Measurements from ENCODE around the gene UBR2.
A peak's percentile ranks its signal among the peaks of the same experiment; 100 is the strongest.
"Not testable (repeated sequence)": the region's sequence is repeated elsewhere in the genome, so short reads cannot be mapped to it uniquely, and the experiment has no call there.

The UBR2 gene

GRCh38 chr6:42618105-42618504, 54.3 kb downstream of the UBR2 start:
- DNase-seq (ENCODE audit: low read depth), result no peak

- DNase-seq (ENCODE audit: low read depth), result no peak
Observed at GRCh38 chr6:42618686-42619085, 54.9 kb downstream of the UBR2 start.

GRCh38 chr6:42619963-42620362, 56.1 kb downstream of the UBR2 start:
- DNase-seq (ENCODE audit: low read depth), result no peak

- no peak for DNase-seq (ENCODE audit: low read depth)
Observed at GRCh38 chr6:42624601-42625000, 60.8 kb downstream of the UBR2 start.

- DNase-seq (ENCODE audit: low read depth), result no peak
Observed at GRCh38 chr6:42627044-42627443, 63.2 kb downstream of the UBR2 start.

- DNase-seq (ENCODE audit: low read depth), result no peak
Observed at GRCh38 chr6:42627674-42628073, 63.8 kb downstream of the UBR2 start.

- DNase-seq (ENCODE audit: low read depth), result no peak
Observed at GRCh38 chr6:42628604-42629003, 64.8 kb downstream of the UBR2 start.

- DNase-seq (ENCODE audit: low read depth), result no peak
Observed at GRCh38 chr6:42629845-42630244, 66.0 kb downstream of the UBR2 start.

- DNase-seq (ENCODE audit: low read depth), result no peak
Observed at GRCh38 chr6:42637681-42638080, 73.9 kb downstream of the UBR2 start.

- no peak for DNase-seq (ENCODE audit: low read depth)
Observed at GRCh38 chr6:42642794-42643193, 79.0 kb downstream of the UBR2 start.

GRCh38 chr6:42644211-42644610, 80.4 kb downstream of the UBR2 start:
- DNase-seq (ENCODE audit: low read depth), result no peak

- DNase-seq (ENCODE audit: low read depth), result no peak
Observed at GRCh38 chr6:42652024-42652746, 88.4 kb downstream of the UBR2 start.

- DNase-seq (ENCODE audit: low read depth), result no peak
Observed at GRCh38 chr6:42653851-42654250, 90.0 kb downstream of the UBR2 start.

GRCh38 chr6:42659806-42660205, 96.0 kb downstream of the UBR2 start:
- DNase-seq (ENCODE audit: low read depth), result no peak

GRCh38 chr6:42661540-42662153, 97.8 kb downstream of the UBR2 start:
- DNase-seq (ENCODE audit: low read depth), result peak; percentile 72

- DNase-seq (ENCODE audit: low read depth), result no peak
Observed at GRCh38 chr6:42664718-42665117, 100.9 kb downstream of the UBR2 start.

- DNase-seq (ENCODE audit: low read depth), result not testable (repeated sequence)
Observed at GRCh38 chr6:42674368-42674767, 110.5 kb downstream of the UBR2 start.

- no peak for DNase-seq (ENCODE audit: low read depth)
Observed at GRCh38 chr6:42674780-42675179, 111.0 kb downstream of the UBR2 start.

GRCh38 chr6:42679358-42679757, 115.5 kb downstream of the UBR2 start:
- no peak for DNase-seq (ENCODE audit: low read depth)

- no peak for DNase-seq (ENCODE audit: low read depth)
Observed at GRCh38 chr6:42688281-42688680, 124.5 kb downstream of the UBR2 start.

GRCh38 chr6:42689371-42689770, 125.5 kb downstream of the UBR2 start:
- no peak for DNase-seq (ENCODE audit: low read depth)

- no peak for DNase-seq (ENCODE audit: low read depth)
Observed at GRCh38 chr6:42690151-42690702, 126.4 kb downstream of the UBR2 start.

- no peak for DNase-seq (ENCODE audit: low read depth)
Observed at GRCh38 chr6:42690872-42691271, 127.0 kb downstream of the UBR2 start.
